ENCODE data around the gene CDH16. TPM values are rescaled to one million over a fixed set of nuclear protein-coding genes. Genes with fewer than 3 reads are reported as not detected.
A peak's percentile ranks its signal among the peaks of the same experiment; 100 is the strongest.

Gene CDH16
- total and polyA plus RNA-seq, 2 of the 13 experiments (the other 11 are each of a cell fraction or from before 2014, with no cell fraction given) = 2.7 to 3.9 TPM

DNA sequence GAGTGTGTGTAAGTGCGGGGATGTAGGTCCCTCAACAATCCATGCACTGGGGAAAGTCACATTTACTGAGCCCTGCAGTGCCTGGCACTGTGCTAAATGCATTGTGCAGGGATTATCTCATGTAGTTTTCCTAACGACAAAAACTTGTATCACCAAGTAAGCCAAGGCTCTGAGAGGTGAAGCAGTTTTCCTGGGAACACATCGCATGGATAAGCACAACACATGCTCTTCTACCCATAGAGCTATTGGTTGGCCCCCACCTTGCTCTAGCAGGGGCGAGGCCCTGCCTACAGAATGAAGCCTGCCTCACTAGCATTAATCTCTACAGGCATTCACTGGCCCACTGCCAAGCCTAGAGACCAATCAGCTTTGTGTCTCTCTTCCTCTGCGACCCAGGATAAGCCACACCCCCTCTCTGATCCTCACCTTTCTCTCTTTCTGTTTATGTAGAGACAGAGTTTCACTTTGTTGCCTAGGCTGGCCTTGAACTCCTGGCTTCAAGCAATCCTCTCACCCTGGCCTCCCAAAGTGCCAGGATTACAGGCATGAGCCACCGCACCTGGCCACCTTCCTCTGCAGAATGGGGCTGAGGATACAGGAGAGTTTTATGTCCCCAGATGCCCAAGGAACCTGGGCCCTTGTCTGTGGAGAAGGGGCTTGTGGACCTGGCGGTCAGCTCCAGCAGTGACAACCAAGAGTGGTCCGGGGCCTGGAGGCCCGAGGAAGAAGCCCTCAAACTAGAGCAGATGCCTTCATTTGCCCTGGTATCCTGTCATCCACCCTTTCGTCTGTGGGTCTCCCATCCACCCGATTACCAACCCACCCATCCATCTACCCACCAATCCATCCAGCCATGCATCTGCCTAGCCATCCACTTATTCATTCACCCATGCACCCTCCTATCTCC is 12.8 kb downstream of the CDH16 start (continued):
- peak; percentile 96 for TF ChIP-seq KDM1A (CRISPR knock-in tag; IDR thresholded peaks at IDR 0.05)
- TF ChIP-seq ZNF354B (CRISPR knock-in tag; IDR thresholded peaks at IDR 0.05) = no peak
- peak; percentile 49 for TF ChIP-seq XRCC5 (optimal IDR thresholded peaks at IDR 0.05; ENCODE audit: low read length)
- no peak for TF ChIP-seq MTF2 (CRISPR knock-in tag; IDR thresholded peaks at IDR 0.05; ENCODE audit: borderline replicate concordance)
- TF ChIP-seq, protein P1, sequence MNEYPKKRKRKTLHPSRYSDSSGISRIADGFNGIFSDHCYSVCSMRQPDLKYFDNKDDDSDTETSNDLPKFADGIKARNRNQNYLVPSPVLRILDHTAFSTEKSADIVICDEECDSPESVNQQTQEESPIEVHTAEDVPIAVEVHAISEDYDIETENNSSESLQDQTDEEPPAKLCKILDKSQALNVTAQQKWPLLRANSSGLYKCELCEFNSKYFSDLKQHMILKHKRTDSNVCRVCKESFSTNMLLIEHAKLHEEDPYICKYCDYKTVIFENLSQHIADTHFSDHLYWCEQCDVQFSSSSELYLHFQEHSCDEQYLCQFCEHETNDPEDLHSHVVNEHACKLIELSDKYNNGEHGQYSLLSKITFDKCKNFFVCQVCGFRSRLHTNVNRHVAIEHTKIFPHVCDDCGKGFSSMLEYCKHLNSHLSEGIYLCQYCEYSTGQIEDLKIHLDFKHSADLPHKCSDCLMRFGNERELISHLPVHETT (CRISPR knock-in tag; conservative IDR thresholded peaks at IDR 0.05) = 0 out of 2 replicates have a peak, but pooled peaks have one; percentile 77
- TF ChIP-seq MTF1 (CRISPR knock-in tag; IDR thresholded peaks at IDR 0.05) = no peak
- no peak for TF ChIP-seq POLR2G (IDR thresholded peaks at IDR 0.05; ENCODE audit: low read depth, low read length)
- TF ChIP-seq TRIM24 (CRISPR knock-in tag; IDR thresholded peaks at IDR 0.05) = no peak
- peak; percentile 85 for TF ChIP-seq ZFY (CRISPR knock-in tag; IDR thresholded peaks at IDR 0.05)
- no peak for TF ChIP-seq ZNF30 (CRISPR knock-in tag; IDR thresholded peaks at IDR 0.05)
- TF ChIP-seq CEBPB (IDR thresholded peaks at IDR 0.05; ENCODE audit: borderline replicate concordance, low read depth, low read length) = no peak
- TF ChIP-seq NFYB (CRISPR knock-in tag; IDR thresholded peaks at IDR 0.05) = peak; percentile 68
- no peak for TF ChIP-seq ZNF510 (CRISPR knock-in tag; IDR thresholded peaks at IDR 0.05; ENCODE audit: low read depth)
- TF ChIP-seq, protein P2, sequence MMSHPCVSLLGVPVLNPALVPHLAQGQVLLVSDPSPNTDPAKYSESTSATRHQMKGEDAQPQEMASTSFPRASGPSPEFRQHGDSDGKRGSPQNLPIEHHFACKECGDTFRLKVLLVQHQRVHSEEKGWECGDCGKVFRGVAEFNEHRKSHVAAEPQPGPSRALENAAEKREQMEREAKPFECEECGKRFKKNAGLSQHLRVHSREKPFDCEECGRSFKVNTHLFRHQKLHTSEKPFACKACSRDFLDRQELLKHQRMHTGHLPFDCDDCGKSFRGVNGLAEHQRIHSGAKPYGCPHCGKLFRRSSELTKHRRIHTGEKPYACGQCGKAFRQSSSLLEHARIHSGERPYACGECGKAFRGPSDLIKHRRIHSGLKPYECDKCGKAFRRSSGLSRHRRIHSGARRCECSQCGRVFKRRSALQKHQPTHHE (CRISPR knock-in tag; IDR thresholded peaks at IDR 0.05; ENCODE audit: borderline replicate concordance) = peak; percentile 92; the same call in 1 of the 2 replicates
- peak; percentile 35 for TF ChIP-seq DMAP1 (CRISPR knock-in tag; IDR thresholded peaks at IDR 0.05)
- TF ChIP-seq ZNF557 (CRISPR knock-in tag; IDR thresholded peaks at IDR 0.05) = no peak
- TF ChIP-seq, protein P3, sequence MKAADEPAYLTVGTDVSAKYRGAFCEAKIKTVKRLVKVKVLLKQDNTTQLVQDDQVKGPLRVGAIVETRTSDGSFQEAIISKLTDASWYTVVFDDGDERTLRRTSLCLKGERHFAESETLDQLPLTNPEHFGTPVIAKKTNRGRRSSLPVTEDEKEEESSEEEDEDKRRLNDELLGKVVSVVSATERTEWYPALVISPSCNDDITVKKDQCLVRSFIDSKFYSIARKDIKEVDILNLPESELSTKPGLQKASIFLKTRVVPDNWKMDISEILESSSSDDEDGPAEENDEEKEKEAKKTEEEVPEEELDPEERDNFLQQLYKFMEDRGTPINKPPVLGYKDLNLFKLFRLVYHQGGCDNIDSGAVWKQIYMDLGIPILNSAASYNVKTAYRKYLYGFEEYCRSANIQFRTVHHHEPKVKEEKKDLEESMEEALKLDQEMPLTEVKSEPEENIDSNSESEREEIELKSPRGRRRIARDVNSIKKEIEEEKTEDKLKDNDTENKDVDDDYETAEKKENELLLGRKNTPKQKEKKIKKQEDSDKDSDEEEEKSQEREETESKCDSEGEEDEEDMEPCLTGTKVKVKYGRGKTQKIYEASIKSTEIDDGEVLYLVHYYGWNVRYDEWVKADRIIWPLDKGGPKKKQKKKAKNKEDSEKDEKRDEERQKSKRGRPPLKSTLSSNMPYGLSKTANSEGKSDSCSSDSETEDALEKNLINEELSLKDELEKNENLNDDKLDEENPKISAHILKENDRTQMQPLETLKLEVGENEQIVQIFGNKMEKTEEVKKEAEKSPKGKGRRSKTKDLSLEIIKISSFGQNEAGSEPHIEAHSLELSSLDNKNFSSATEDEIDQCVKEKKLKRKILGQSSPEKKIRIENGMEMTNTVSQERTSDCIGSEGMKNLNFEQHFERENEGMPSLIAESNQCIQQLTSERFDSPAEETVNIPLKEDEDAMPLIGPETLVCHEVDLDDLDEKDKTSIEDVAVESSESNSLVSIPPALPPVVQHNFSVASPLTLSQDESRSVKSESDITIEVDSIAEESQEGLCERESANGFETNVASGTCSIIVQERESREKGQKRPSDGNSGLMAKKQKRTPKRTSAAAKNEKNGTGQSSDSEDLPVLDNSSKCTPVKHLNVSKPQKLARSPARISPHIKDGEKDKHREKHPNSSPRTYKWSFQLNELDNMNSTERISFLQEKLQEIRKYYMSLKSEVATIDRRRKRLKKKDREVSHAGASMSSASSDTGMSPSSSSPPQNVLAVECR (CRISPR knock-in tag; IDR thresholded peaks at IDR 0.05; ENCODE audit: borderline replicate concordance) = no peak; the same call in 1 of the 2 replicates
- no peak for TF ChIP-seq ZNF816 (CRISPR knock-in tag; IDR thresholded peaks at IDR 0.05; ENCODE audit: borderline replicate concordance)
- TF ChIP-seq FOXM1 (CRISPR knock-in tag; IDR thresholded peaks at IDR 0.05) = no peak
- peak; percentile 22; the same call in 1 of the 2 replicates for TF ChIP-seq GABPB1 (CRISPR knock-in tag; IDR thresholded peaks at IDR 0.05)
- no peak for TF ChIP-seq TBL1XR1 (IDR thresholded peaks at IDR 0.05; ENCODE audit: borderline replicate concordance, low read length, partially characterized antibody)

Data from HepG2 (cell line).